HepG2 (cell line): ENCODE measurements around the gene PARN. TPM values are rescaled to one million over a fixed set of nuclear protein-coding genes. Genes with fewer than 3 reads are reported as not detected.

Experiments
- ATAC-seq: fragments of 200-7000 bp; cut with Tn5 transposase; 3 replicates; pipeline ENCODE4 v1.9.1; 2020; ENCODE audit warnings: mild to moderate bottlenecking, moderate library complexity
- BruUV-seq: library from RNA; stranded (reverse); fragments of 400-500 nt; replicated peaks from 2 replicates; lab custom pipeline; 2021; lab: Mats Ljungman, UMichigan
- CTCF ChIA-PET: fragments of 300-600 bp; formaldehyde crosslinking; extraction: SDS; loops from one replicate; lab custom pipeline; 2021; ENCODE audit warnings: low total read pairs, inconsistent platforms, low intra/inter-chr PET ratio; lab: Yijun Ruan, JAX
- POLR2A ChIA-PET: fragments of 350-600 bp; sonication (Branson Sonifier 250); formaldehyde crosslinking; loops from one replicate; lab custom pipeline; 2020; ENCODE audit warnings: antibody characterized with exemption, inconsistent platforms; lab: Yijun Ruan, JAX
- DNase-seq: peaks from one replicate; pipeline ENCODE4 v3.0.0-alpha.2; 2015; ENCODE audit warnings: low spot score
- FAIRE-seq: peaks from 3 replicates; lab custom pipeline; 2011; peaks lifted over from hg19 to GRCh38; lab: Jason Lieb, UNC
- H2AFZ ChIP-seq: one replicate; pipeline ENCODE4 v1.6.1; 2011; ENCODE audit warnings: low read length, inconsistent platforms
- H3K27ac ChIP-seq: fragments of 300-600 bp; 3 replicates; pipeline ENCODE4 v1.8.0; 2011; ENCODE audit warnings: mixed run types, mild to moderate bottlenecking, mixed read lengths, low read length, inconsistent platforms; ENCODE audit not compliant: insufficient read depth; ENCODE audit errors: extremely low read length
- H3K27me3 ChIP-seq, 2 experiments: fragments of 200-600 bp in 1 of 2; 2 replicates in 1 of 2; 3 replicates in 1 of 2; pipeline versions ENCODE4 v1.6.0 to v1.8.0; 2011; ENCODE audit warnings: low read length in 2 of 2, mild to moderate bottlenecking in 2 of 2, moderate library complexity in 2 of 2, inconsistent platforms in 1 of 2; ENCODE audit not compliant: insufficient read depth in 2 of 2, control insufficient read depth in 1 of 2
- H3K36me3 ChIP-seq, 2 experiments: fragments of 200-600 bp in 1 of 2; replicated peaks in 1 of 2; 2 replicates in 1 of 2; 3 replicates in 1 of 2; pipeline versions ENCODE4 v1.5.1 to v1.8.0; 2011; ENCODE audit warnings: low read length in 2 of 2, inconsistent platforms in 1 of 2; ENCODE audit not compliant: insufficient read depth in 2 of 2, control insufficient read depth in 1 of 2
- H3K4me1 ChIP-seq: 2 replicates; pipeline ENCODE4 v1.5.1; 2012; ENCODE audit warnings: low read length, inconsistent platforms; ENCODE audit not compliant: insufficient read depth
- H3K4me2 ChIP-seq: 2 replicates; pipeline ENCODE4 v1.6.0; 2011; ENCODE audit warnings: low read depth, low read length, inconsistent platforms
- H3K4me3 ChIP-seq, 3 experiments: fragments of 200-600 bp in 1 of 3; sonication (generic), shearing (Covaris generic) in 1 of 3; replicated peaks in 1 of 3; 2 replicates each; pipeline ENCODE4 v1.5.1; 2011 to 2016; ENCODE audit warnings: low read length in 3 of 3, inconsistent platforms in 2 of 3, low read depth in 2 of 3, mild to moderate bottlenecking in 2 of 3, control low read depth in 1 of 3, mixed read lengths in 1 of 3; ENCODE audit not compliant: insufficient read depth in 1 of 3
- H3K79me2 ChIP-seq: one replicate; pipeline ENCODE4 v1.6.1; 2011; ENCODE audit warnings: low read length, inconsistent platforms; ENCODE audit not compliant: insufficient read depth
- H3K9ac ChIP-seq: 2 replicates; pipeline ENCODE4 v1.6.0; 2011; ENCODE audit warnings: mild to moderate bottlenecking, low read depth, low read length, inconsistent platforms; ENCODE audit not compliant: insufficient read depth
- H3K9me3 ChIP-seq: 2 replicates; pipeline ENCODE4 v1.5.1; 2012; ENCODE audit warnings: mild to moderate bottlenecking, low read length
- H4K20me1 ChIP-seq: 2 replicates; pipeline ENCODE4 v1.6.0; 2011; ENCODE audit warnings: inconsistent platforms, mild to moderate bottlenecking, low read length, moderate library complexity; ENCODE audit not compliant: insufficient read depth
- ARHGAP35 ChIP-seq: sonication (generic); formaldehyde crosslinking; IDR thresholded peaks from 2 replicates; pipeline ENCODE4 v1.9.0; 2022; ENCODE audit warnings: mild to moderate bottlenecking, inconsistent platforms, moderate library complexity, missing genetic modification reagents, borderline replicate concordance
- E2F2 ChIP-seq: sonication (generic); formaldehyde crosslinking; IDR thresholded peaks from 2 replicates; pipeline ENCODE4 v1.4.0; 2020; ENCODE audit warnings: missing genetic modification reagents, borderline replicate concordance
- HNF4G ChIP-seq, 2 experiments: sonication (generic) in 1 of 2; formaldehyde crosslinking in 1 of 2; IDR thresholded peaks; 2 replicates each; pipeline versions ENCODE4 v1.4.0 to v1.6.1; 2011 to 2020; ENCODE audit warnings: borderline replicate concordance in 2 of 2, low read depth in 2 of 2, mild to moderate bottlenecking in 2 of 2, low read length in 1 of 2, missing genetic modification reagents in 1 of 2, moderate library complexity in 1 of 2
- LRRFIP1 ChIP-seq: sonication (generic); formaldehyde crosslinking; conservative IDR thresholded peaks from 2 replicates; pipeline ENCODE4 v1.4.0; 2020; ENCODE audit warnings: missing genetic modification reagents
- NR2C2 ChIP-seq: sonication (generic); formaldehyde crosslinking; IDR thresholded peaks from 2 replicates; pipeline ENCODE4 v1.4.0; 2020; ENCODE audit warnings: missing genetic modification reagents, mild to moderate bottlenecking, moderate library complexity, borderline replicate concordance
- PBX3 ChIP-seq: sonication (generic); formaldehyde crosslinking; IDR thresholded peaks from 2 replicates; pipeline ENCODE4 v1.8.1; 2023; ENCODE audit warnings: missing genetic modification reagents, inconsistent platforms, borderline replicate concordance
- PHF20 ChIP-seq: sonication (generic); formaldehyde crosslinking; IDR thresholded peaks from 2 replicates; pipeline ENCODE4 v1.5.0; 2020; ENCODE audit warnings: mild to moderate bottlenecking, missing genetic modification reagents
- PHF8 ChIP-seq: sonication (generic); formaldehyde crosslinking; IDR thresholded peaks from 2 replicates; pipeline ENCODE4 v1.5.0; 2020; ENCODE audit warnings: missing genetic modification reagents
- SP4 ChIP-seq: sonication (generic); formaldehyde crosslinking; IDR thresholded peaks from 2 replicates; pipeline ENCODE4 v1.8.1; 2023; ENCODE audit warnings: mild to moderate bottlenecking, missing genetic modification reagents
- STAG1 ChIP-seq: sonication (generic); formaldehyde crosslinking; IDR thresholded peaks from 2 replicates; pipeline ENCODE4 v1.4.0; 2020; ENCODE audit warnings: missing genetic modification reagents
- ZBTB26 ChIP-seq: IDR thresholded peaks from 2 replicates; pipeline ENCODE4 v1.6.1; 2016; ENCODE audit warnings: missing compliant biosample characterization, missing genetic modification reagents, borderline replicate concordance
- ZC3H13 ChIP-seq: sonication (generic); formaldehyde crosslinking; IDR thresholded peaks from 2 replicates; pipeline ENCODE4 v1.8.1; 2023; ENCODE audit warnings: mild to moderate bottlenecking, missing genetic modification reagents, moderate library complexity
- ZKSCAN1 ChIP-seq: fragments of 150-350 bp; IDR thresholded peaks from 2 replicates; pipeline ENCODE4 v1.6.1; 2014; ENCODE audit warnings: low read length
- ZNF616 ChIP-seq: sonication (generic); formaldehyde crosslinking; IDR thresholded peaks from 2 replicates; pipeline ENCODE4 v1.5.0; 2020; ENCODE audit warnings: low read depth, mild to moderate bottlenecking, missing genetic modification reagents
- WGBS: methylation state at CpG from one replicate; pipeline ENCODE4 v1.1.6; 2017; ENCODE audit warnings: low lambda C conversion rate; 5-methylcytosine and 5-hydroxymethylcytosine counted together
- in situ Hi-C: cut with HindIII; loops from 2 replicates; pipeline ENCODE4 v1.10.0; 2017; ENCODE audit warnings: low pct_unique_long_range_greater_than_20kb; ENCODE audit not compliant: extremely low pct_ligation_motif_present
- intact Hi-C: fragments of 100-400 bp; cut with micrococcal nuclease; formaldehyde crosslinking; loops from one replicate; pipeline ENCODE4 v1.10.0; 2022; ENCODE audit not compliant: unreplicated experiment
- polyA plus RNA-seq, 8 experiments: library from polyadenylated mRNA; depleted of rRNA in 3 of 8; stranded (reverse) in 7 of 8; unstranded in 1 of 8; fragments of >200 nt; fragmentation: Illumina TruSeq in 4 of 8; extraction: Trizol in 4 of 8; gene quantifications; 2 replicates each; pipeline versions ENCODE4 v1.2.1 to v1.2.3, GENCODE V29; 2011 to 2016; ENCODE audit warnings: low read depth in 4 of 8, missing spikeins in 1 of 8, mixed read lengths in 1 of 8; ENCODE audit not compliant: insufficient read depth in 1 of 8
- total RNA-seq, 5 experiments: library from RNA; depleted of rRNA; stranded (reverse); fragments of >200 nt; fragmentation: Illumina TruSeq; extraction: Trizol; gene quantifications; 2 replicates each; pipeline ENCODE4 v1.2.3, GENCODE V29; 2016; ENCODE audit warnings: low read depth in 1 of 5

Gene PARN
- total and polyA plus RNA-seq, 2 of the 13 experiments (the other 11 are each of a cell fraction or from before 2014, with no cell fraction given), result 13.3 to 47.6 TPM

- H3K36me3 ChIP-seq, result peaks cover 0 to 4% of the 10 kb centered on the region in 2 experiments; a peak in 1 of 5 replicates
- peaks cover 5% of the 10 kb centered on the region for H3K79me2 ChIP-seq
- POLR2A ChIA-PET, result interaction anchor here (1.0 to 2.0 kb wide), 2 partner anchors 10 to 15 kb away, joined by 3 to 16 read pairs; no protein-coding TSS in a partner anchor
- H3K4me2 ChIP-seq, result no peak overlapping the region
- no peak overlapping the region for H3K9ac ChIP-seq
- BruUV-seq, result no TSS peak
- intact Hi-C loops, result no loop called here
- H2AFZ ChIP-seq, result no peak overlapping the region
- no peak overlapping the region for H3K4me3 ChIP-seq
- ATAC-seq (no peak), FAIRE-seq (no peak), DNase-seq (no peak)
- CTCF ChIA-PET, result no interaction called here
- H4K20me1 ChIP-seq, result no peaks in the 10 kb centered on the region
- no peaks in the 10 kb centered on the region for H3K27me3 ChIP-seq
- 91% methylated on average over 7 of the region's 7 CpGs for WGBS
- H3K9me3 ChIP-seq, result no peaks in the 10 kb centered on the region
- in situ Hi-C loops, result no loop called here
- peak overlapping the region; percentile 17 for H3K27ac ChIP-seq
- H3K4me1 ChIP-seq, result peaks cover 92% of the 10 kb centered on the region
- TF ChIP-seq STAG1 (CRISPR knock-in tag) (0 out of 2 replicates have a peak, but pooled peaks have one; percentile 3), PHF8 (CRISPR knock-in tag) (no peak), HNF4G (IDR thresholded peaks at IDR 0.05; ENCODE audit: borderline replicate concordance, low read depth, low read length) (no peak), HNF4G (CRISPR knock-in tag; IDR thresholded peaks at IDR 0.05; ENCODE audit: borderline replicate concordance, low read depth) (no peak), ZC3H13 (CRISPR knock-in tag) (no peak), ZKSCAN1 (no peak), E2F2 (0 out of 2 replicates have a peak, but pooled peaks have one; percentile 50), LRRFIP1 (CRISPR knock-in tag) (no peak), SP4 (CRISPR knock-in tag) (0 out of 2 replicates have a peak, but pooled peaks have one; percentile 13), PBX3 (0 out of 2 replicates have a peak, but pooled peaks have one; percentile 33), PHF20 (CRISPR knock-in tag) (no peak), ZNF616 (CRISPR knock-in tag) (no peak), ARHGAP35 (CRISPR knock-in tag) (no peak), NR2C2 (CRISPR knock-in tag) (no peak), ZBTB26 (CRISPR knock-in tag) (no peak)
Measured at GRCh38 chr16:14496047-14496770, 133.9 kb downstream of the PARN start.
